Suprapubic skin (tissue), 4 donors: ENCODE data around the gene LRRC26. TPM values are rescaled to one million over a fixed set of nuclear protein-coding genes. Genes with fewer than 3 reads are reported as not detected.

Experiments used
- DNase-seq, 2 donors: peaks; one replicate each; pipeline ENCODE4 v3.0.0-alpha.2; 2019; ENCODE audit warnings: low spot score in 2 of 2
- H3K27ac ChIP-seq: fragments of 200-600 bp; sonication (generic); one replicate; pipeline ENCODE4 v1.5.1; 2019
- H3K27me3 ChIP-seq: fragments of 200-600 bp; sonication (generic); one replicate; pipeline ENCODE4 v1.5.1; 2019
- H3K36me3 ChIP-seq: fragments of 200-600 bp; sonication (generic); one replicate; pipeline ENCODE4 v1.5.1; 2019
- H3K4me1 ChIP-seq: fragments of 200-600 bp; sonication (generic); one replicate; pipeline ENCODE4 v1.5.1; 2019
- H3K4me3 ChIP-seq: fragments of 200-600 bp; sonication (generic); one replicate; pipeline ENCODE4 v1.5.1; 2019; ENCODE audit warnings: mild to moderate bottlenecking
- H3K9me3 ChIP-seq: fragments of 200-600 bp; sonication (generic); one replicate; pipeline ENCODE4 v1.5.1; 2019
- CTCF ChIP-seq, 2 donors: fragments of 200-600 bp in 1 of 2; fragments of 450-650 bp in 1 of 2; sonication (generic) in 1 of 2; IDR thresholded peaks; one replicate each; pipeline ENCODE4 v1.5.1; 2016 to 2019; ENCODE audit warnings: antibody characterized with exemption in 2 of 2, mild to moderate bottlenecking in 1 of 2, moderate library complexity in 1 of 2
- EP300 ChIP-seq: sonication (generic); formaldehyde crosslinking; IDR thresholded peaks from one replicate; pipeline ENCODE4 v1.6.1; 2017; ENCODE audit warnings: antibody characterized with exemption
- POLR2A ChIP-seq, 2 donors: fragments of 450-650 bp; IDR thresholded peaks; one replicate each; pipeline ENCODE4 v1.6.1; 2017; ENCODE audit warnings: antibody characterized with exemption in 2 of 2, mild to moderate bottlenecking in 2 of 2, moderate library complexity in 2 of 2
- POLR2AphosphoS5 ChIP-seq, 3 donors: sonication (generic); formaldehyde crosslinking; IDR thresholded peaks; one replicate each; pipeline ENCODE4 v1.6.1; 2017; ENCODE audit warnings: antibody characterized with exemption in 3 of 3
- WGBS: methylation state at CpG from one replicate; pipeline ENCODE4 v1.1.5; 2018; 5-methylcytosine and 5-hydroxymethylcytosine counted together
- total RNA-seq, 4 donors: library from RNA; depleted of rRNA; stranded (reverse); fragments of >200 nt; gene quantifications; one replicate each; pipeline ENCODE4 v1.1.0, GENCODE V29; 2016

The LRRC26 gene
- total RNA-seq, 4 donors from 2014 or later, result 5.4 to 37.2 (median 7.9) TPM

- 100% methylated on average over 3 of the region's 30 CpGs for WGBS
- no peak for TF ChIP-seq POLR2A (IDR thresholded peaks at IDR 0.05)
- TF ChIP-seq EP300, result no peak
- no peak for TF ChIP-seq POLR2AphosphoS5 (IDR thresholded peaks at IDR 0.05)
- no peak for TF ChIP-seq CTCF (IDR thresholded peaks at IDR 0.05)
- peaks cover 27% of the 10 kb centered on the region for H3K4me1 ChIP-seq
- peaks cover 10% of the 10 kb centered on the region for H3K36me3 ChIP-seq
- no peaks in the 10 kb centered on the region for H3K9me3 ChIP-seq
- DNase-seq, result no peak
- H3K27ac ChIP-seq, result no peak overlapping the region
- H3K27me3 ChIP-seq, result no peaks in the 10 kb centered on the region
- H3K4me3 ChIP-seq, result no peak overlapping the region
Measured at GRCh38 chr9:137216188-137216965, 46.5 kb upstream of the LRRC26 start.

- Histone ChIP-seq H3K36me3 (peaks cover 10% of the 10 kb centered on the region), H3K4me3 (no peak overlapping the region), H3K27me3 (no peaks in the 10 kb centered on the region), H3K9me3 (no peaks in the 10 kb centered on the region), H3K4me1 (peaks cover 27% of the 10 kb centered on the region), H3K27ac (no peak overlapping the region)
- TF ChIP-seq POLR2A (IDR thresholded peaks at IDR 0.05), result no peak
- TF ChIP-seq EP300, result no peak
- no peak for DNase-seq
- 91% methylated on average over 8 of the region's 22 CpGs for WGBS
Measured at GRCh38 chr9:137215196-137215986, 45.5 kb upstream of the LRRC26 start.

- WGBS, result 94% methylated on average over 19 of the region's 19 CpGs
- no peak for DNase-seq
- H3K36me3 ChIP-seq, result peaks cover 10% of the 10 kb centered on the region
- no peaks in the 10 kb centered on the region for H3K9me3 ChIP-seq
- H3K27ac ChIP-seq, result no peak overlapping the region
- H3K4me1 ChIP-seq, result peaks cover 27% of the 10 kb centered on the region
- no peak overlapping the region for H3K4me3 ChIP-seq
- TF ChIP-seq CTCF (IDR thresholded peaks at IDR 0.05) (no peak), EP300 (no peak), POLR2AphosphoS5 (IDR thresholded peaks at IDR 0.05) (no peak), POLR2A (IDR thresholded peaks at IDR 0.05) (no peak)
- no peaks in the 10 kb centered on the region for H3K27me3 ChIP-seq
Measured at GRCh38 chr9:137214620-137215019, 44.8 kb upstream of the LRRC26 start.

GRCh38 chr9:137213160-137214060 lies 43.6 kb upstream of the LRRC26 start:
- H3K36me3 ChIP-seq, result peaks cover 18% of the 10 kb centered on the region
- peaks cover 20% of the 10 kb centered on the region for H3K4me1 ChIP-seq
- DNase-seq, result no peak
- whole genome bisulfite sequencing, result 91% methylated on average over 36 of the region's 49 CpGs
- H3K9me3 ChIP-seq, result no peaks in the 10 kb centered on the region
- H3K27ac ChIP-seq, result no peak overlapping the region
- H3K27me3 ChIP-seq, result no peaks in the 10 kb centered on the region
- H3K4me3 ChIP-seq, result no peak overlapping the region
- TF ChIP-seq EP300 (no peak), CTCF (IDR thresholded peaks at IDR 0.05) (no peak), POLR2AphosphoS5 (IDR thresholded peaks at IDR 0.05) (no peak), POLR2A (IDR thresholded peaks at IDR 0.05) (no peak)

GRCh38 chr9:137212520-137212919 lies 42.7 kb upstream of the LRRC26 start:
- Histone ChIP-seq H3K27ac (no peak overlapping the region), H3K27me3 (no peaks in the 10 kb centered on the region), H3K4me1 (peaks cover 11% of the 10 kb centered on the region), H3K4me3 (no peak overlapping the region), H3K9me3 (no peaks in the 10 kb centered on the region), H3K36me3 (peaks cover 18% of the 10 kb centered on the region)
- WGBS, result 86% methylated on average over 14 of the region's 21 CpGs
- DNase-seq, result no peak
- TF ChIP-seq POLR2A (IDR thresholded peaks at IDR 0.05) (no peak), EP300 (no peak), POLR2AphosphoS5 (IDR thresholded peaks at IDR 0.05) (no peak), CTCF (IDR thresholded peaks at IDR 0.05) (no peak)
